HG03521 (cell line): ENCODE data around the gene STARD10.

Experiments used
- ATAC-seq: cut with Tn5 transposase; IDR thresholded peaks from one replicate; pipeline ENCODE4 v1.9.1; 2021; ENCODE audit warnings: mild to moderate bottlenecking, moderate library complexity; ENCODE audit not compliant: unreplicated experiment

STARD10 gene

GRCh38 chr11:72750086-72750485 is 43.8 kb downstream of the STARD10 start:
- no peak for ATAC-seq

- ATAC-seq = no peak
Observed at GRCh38 chr11:72747289-72747855, 46.5 kb downstream of the STARD10 start.

- ATAC-seq = no peak
Observed at GRCh38 chr11:72746821-72747220, 47.0 kb downstream of the STARD10 start.

DNA sequence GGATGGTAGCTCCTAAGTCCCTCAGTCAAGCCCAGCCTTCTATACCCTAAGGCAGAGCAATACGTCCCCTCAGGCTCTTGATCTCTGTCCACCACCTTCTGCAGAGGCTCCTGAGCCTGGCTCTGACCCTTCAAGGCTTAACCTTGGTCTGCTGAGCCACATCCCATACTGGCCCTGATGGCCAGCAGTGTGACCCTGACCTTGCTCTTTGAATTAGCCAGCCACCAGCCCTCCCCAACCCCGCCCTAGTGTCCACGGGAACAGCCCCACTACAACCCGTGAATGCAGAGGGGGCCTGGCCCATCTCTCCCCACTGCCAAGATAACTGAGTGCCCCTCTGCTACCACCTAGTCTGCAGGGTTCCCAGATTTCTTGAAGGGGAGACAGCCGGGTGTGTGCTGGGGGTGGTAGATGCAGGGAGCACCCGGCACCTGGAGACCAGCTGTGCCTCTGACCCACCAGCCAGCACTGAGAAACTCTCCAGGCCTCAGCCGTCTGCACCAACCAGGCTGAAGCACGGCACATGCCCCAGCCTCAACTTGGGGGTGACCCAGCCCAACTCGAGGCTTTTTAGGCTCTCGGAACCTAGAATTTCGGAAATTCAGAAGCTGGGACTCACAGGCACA is 47.8 kb downstream of the STARD10 start:
- no peak for ATAC-seq

DNA sequence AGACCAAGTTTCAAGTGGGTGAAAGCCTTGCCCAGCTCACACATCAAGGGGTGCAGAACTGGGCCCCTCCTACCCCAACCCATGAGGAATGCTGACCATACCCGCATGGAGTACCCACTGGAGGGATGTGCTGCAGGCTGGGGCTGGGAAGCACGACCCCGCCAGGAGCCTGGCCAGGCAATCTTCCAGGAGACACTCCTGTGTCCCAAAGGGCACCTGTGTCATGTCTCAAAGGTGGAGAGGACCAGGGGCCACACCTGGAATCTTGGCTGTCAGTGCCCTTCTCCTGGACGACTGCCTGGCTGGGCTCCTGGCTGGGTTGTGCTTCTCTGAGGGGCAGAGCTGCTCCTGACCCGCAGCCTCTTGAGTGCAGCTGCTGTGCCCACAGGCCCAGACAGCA is 48.3 kb downstream of the STARD10 start:
- ATAC-seq = no peak

- no peak for ATAC-seq
Observed at GRCh38 chr11:72744474-72744873, 49.4 kb downstream of the STARD10 start.

- peak; percentile 34 for ATAC-seq
Observed at GRCh38 chr11:72743321-72744221, 50.3 kb downstream of the STARD10 start.

- no peak for ATAC-seq
Observed at GRCh38 chr11:72742513-72743320, 51.1 kb downstream of the STARD10 start.

GRCh38 chr11:72741849-72742512 is 51.9 kb downstream of the STARD10 start:
- ATAC-seq = no peak

DNA sequence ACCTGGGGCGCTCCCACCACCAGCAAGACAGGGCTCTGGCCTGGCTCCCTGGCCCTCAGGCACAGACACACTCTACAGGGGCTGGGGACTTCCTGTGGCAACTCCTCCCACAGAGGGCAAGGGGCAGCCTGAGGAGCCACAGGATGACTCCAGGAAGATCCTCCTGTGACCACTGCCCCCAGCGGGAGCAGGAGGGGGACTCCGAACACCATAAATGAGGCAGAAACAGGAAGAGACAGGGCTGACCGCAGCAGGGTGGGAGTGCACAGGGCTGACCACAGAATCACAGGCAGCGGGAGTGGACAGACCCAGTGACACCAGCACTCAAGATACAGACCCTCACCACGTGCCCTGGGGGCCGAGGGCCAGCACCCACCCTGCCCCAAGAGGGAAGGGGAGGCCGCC is 52.4 kb downstream of the STARD10 start:
- ATAC-seq = no peak

DNA sequence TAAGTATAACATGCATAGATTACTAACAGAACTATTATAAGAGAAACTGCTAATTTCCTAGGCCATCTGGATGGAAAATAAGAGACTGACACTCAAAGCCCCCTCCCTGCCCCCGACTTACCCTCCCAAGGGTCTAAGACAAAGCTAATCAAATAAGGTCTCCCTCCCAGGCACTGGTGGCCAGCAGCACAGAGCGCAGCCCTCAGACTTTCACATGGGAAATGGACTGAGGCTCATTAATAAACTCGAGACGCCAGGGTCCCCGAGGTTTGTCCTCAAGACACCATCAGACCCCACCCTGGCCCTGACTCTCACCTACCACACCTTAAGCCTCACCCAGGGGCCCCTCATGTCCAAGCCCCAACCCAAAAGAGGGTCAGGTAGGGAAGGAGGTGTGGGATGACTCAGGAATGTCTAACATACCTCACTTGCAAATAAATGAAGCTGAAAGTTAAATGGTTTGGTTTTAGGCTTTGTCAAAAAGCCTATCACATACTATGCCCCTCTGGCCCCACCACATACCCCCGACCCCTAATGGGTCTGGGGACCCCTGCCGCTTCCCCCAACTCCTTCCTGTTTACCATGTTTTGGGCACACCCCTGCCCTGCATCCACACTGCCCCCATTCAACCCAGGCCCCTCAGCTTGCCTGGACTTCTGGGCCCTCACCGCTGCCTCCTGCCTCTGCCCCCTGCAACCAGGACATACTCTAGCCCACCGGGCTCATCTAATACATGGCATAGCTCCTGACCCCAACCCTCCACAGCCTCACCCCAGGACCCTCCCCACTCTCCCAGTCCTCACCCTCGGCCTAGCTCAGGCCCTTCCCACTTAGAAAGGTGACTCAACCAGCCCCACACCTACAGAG is 53.1 kb downstream of the STARD10 start:
- ATAC-seq = no peak

- no peak for ATAC-seq
Observed at GRCh38 chr11:72740060-72740424, 53.8 kb downstream of the STARD10 start.

DNA sequence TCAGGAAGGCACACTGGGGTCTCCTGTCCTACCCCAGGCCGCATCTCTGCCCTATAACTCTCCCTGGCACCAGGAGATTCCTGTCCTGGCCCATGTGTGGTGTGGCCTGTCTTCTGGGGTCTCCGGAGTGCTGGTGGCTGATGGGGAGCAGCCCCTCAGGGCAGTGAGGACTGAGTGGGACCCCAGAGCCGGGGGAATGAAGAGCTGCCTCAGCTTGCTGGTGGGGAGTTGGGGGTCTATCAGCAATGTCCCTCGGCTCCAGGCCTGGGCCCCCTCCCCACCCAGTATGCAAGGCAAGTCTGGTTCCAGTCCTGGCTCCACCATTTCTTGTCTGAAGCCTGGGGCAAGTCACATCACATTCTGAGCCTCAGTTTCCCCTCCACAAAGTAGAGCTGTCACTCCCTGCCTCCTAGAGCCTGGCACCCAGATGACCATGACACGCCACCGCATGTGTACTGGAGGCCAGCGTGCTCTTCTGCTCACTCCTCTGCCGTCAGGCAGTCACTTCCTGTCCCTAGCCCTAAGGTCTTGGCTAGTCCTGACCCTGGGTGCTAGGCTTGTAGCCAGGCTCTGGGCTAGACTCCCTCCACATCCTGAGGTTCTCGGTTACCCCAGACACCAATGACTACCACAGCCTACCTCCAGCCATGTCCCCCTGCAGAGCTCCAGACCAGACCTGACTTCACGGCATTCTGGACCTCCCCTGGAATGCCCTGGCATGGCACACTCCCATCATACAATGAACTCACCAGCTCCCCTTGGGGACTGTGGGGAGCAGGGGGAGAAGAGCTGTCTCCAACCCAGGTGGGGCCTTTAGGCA is 54.4 kb downstream of the STARD10 start:
- no peak for ATAC-seq

DNA sequence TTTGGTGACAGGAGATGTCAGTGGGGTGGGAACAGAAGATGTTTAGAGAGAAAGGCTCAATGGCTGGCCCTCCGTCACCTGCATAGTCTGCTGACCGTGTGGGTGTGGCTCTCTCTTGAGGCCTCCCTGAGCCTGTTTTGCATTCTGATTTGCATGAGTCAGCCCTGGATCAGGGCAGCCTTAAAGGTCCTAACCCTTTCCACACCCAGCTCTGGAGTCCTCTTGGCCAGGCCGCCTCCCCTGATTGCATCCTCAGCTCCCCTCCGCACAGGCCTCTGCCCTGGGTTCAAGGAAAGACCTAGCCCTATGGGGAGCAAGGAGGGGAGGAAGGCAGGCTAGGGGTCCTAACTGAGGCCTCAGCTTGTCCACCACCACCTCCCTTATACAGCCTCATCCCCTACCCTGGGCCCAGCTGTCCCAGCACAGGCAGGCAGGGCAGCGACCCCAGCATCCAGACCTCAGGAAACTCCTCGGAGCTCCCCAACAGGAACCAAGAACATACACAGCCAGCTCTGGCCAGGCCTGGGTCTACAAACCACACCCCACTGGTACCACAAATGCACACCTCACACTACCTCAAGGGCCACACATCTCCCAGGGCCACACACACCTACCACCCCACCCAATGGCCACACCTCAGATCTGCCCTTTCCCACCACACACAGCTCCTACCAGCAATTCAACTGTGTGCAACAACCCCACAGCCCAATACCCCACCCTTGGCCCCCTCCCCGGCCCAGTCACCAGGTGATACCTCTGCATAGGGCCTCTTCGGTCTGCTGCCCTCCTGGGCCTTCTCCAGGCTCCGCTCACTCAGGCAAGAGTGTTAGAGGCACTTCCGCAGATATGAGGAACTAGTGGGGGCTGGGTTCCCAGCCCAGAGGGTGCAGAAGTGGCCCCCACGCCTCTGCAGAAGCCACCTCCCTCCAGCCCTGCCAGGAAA is 55.4 kb downstream of the STARD10 start:
- no peak for ATAC-seq

GRCh38 chr11:72737336-72737735 is 56.5 kb downstream of the STARD10 start:
- no peak for ATAC-seq

GRCh38 chr11:72736452-72737069 is 57.3 kb downstream of the STARD10 start:
- ATAC-seq = no peak

GRCh38 chr11:72735495-72736027 is 58.3 kb downstream of the STARD10 start:
- no peak for ATAC-seq
